Measurements from ENCODE around the gene PIGL. TPM values are rescaled to one million over a fixed set of nuclear protein-coding genes. Genes with fewer than 3 reads are reported as not detected.
A peak's percentile ranks its signal among the peaks of the same experiment; 100 is the strongest.
"Not testable (repeated sequence)": the region's sequence is repeated elsewhere in the genome, so short reads cannot be mapped to it uniquely, and the experiment has no call there.

PIGL gene
- total RNA-seq, 1 experiment from 2014 or later: 9.9 TPM

- no peak for DNase-seq (ENCODE audit: low read depth, low spot score)
- in situ Hi-C loops (cut with HindIII; ENCODE audit: low pct_unique_long_range_greater_than_20kb, low sequenced_read_pairs): no loop called here
Measured at GRCh38 chr17:16293931-16294330, 76.9 kb downstream of the PIGL start.

- no peak for DNase-seq (ENCODE audit: low read depth, low spot score)
- in situ Hi-C loops (cut with HindIII; ENCODE audit: low pct_unique_long_range_greater_than_20kb, low sequenced_read_pairs): no loop called here
Measured at GRCh38 chr17:16294560-16294959, 77.5 kb downstream of the PIGL start.

- in situ Hi-C loops (cut with HindIII; ENCODE audit: low pct_unique_long_range_greater_than_20kb, low sequenced_read_pairs); DNase-seq (ENCODE audit: low read depth, low spot score): not testable (repeated sequence)
Measured at GRCh38 chr17:16296072-16296471, 79.1 kb downstream of the PIGL start.

DNA sequence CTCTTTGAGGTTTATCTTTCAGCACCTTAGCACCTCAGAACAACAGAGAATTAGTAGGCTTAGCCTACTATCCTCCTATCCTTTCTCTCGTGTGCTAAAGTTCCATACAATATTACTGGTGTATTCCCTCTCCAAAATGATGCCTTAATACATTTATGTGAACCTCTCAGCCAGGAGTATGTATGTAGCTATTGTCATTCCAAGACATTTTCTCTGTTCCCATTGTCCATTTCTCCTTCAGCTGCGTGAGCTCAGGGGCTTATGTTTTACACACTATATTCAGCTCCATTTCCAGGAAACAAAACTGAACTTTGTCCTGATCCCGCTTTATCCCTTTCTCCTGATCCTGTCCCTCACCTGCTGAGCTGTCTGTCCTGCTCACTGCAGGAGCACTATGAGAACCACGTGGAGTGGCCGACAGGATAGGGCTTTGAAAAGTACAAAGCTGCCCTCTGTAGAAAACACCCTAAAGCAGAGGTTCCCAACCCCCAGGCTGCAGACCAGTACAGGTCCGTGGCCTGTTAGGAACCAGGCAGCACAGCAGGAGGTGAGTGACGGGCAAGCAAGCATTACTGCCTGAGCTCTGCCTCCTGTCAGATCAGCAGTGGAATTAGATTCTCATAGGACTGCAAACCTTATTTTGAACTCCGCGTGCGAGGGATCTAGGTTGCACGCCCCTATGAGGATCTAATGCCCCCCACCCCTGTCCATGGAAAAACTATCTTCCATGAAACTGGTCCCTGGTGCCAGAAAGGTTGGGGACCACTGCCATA lies 80.5 kb downstream of the PIGL start:
- DNase-seq (ENCODE audit: low read depth, low spot score): peak; percentile 50
- in situ Hi-C loops (cut with HindIII; ENCODE audit: low pct_unique_long_range_greater_than_20kb, low sequenced_read_pairs): no loop called here

DNA sequence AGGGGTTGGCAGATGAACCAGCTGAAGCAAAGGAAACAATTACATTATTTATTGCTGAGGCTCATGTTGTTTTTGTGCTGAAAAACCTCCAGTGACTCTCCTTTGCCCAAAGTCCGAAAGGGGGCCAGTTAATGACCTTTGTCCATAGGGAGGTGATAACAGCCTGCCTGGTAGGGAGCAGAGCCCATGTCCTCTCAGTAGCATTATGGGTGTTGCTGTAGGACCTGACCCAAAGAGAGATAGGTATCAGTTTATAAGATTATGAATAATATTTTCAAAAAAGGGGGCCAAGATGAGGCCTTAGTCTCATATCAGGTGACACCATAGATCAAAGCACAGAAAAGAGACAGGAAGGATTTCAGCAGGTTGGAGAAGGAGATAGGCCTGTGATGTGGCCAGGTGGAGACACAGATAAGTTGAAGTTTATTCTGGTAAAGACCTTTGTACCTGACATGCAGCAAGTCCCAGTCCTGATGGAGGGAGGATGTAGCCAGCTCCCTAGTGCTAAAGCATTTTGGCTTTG lies 81.2 kb downstream of the PIGL start:
- DNase-seq (ENCODE audit: low read depth, low spot score): no peak
- in situ Hi-C loops (cut with HindIII; ENCODE audit: low pct_unique_long_range_greater_than_20kb, low sequenced_read_pairs): no loop called here

DNA sequence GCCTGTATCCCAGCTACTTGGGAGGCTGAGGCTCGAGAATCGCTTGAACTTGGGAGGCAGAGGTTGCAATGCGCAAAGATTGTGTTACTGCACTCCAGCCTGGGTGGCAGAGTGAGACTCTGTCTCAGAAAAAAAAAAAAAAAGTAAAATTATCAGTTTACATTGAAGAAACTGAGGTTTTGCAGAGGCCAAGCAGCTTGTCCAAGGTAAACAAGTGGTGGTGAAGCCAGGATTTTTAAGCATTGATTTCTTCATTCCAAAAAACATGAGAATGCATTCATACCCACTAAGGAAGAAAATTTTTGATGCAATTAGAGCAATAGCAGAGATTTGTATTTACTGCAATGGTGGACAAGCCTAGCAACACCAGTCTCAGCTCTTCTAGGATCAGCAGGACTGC lies 83.5 kb downstream of the PIGL start:
- in situ Hi-C loops (cut with HindIII; ENCODE audit: low pct_unique_long_range_greater_than_20kb, low sequenced_read_pairs): no loop called here

DNA sequence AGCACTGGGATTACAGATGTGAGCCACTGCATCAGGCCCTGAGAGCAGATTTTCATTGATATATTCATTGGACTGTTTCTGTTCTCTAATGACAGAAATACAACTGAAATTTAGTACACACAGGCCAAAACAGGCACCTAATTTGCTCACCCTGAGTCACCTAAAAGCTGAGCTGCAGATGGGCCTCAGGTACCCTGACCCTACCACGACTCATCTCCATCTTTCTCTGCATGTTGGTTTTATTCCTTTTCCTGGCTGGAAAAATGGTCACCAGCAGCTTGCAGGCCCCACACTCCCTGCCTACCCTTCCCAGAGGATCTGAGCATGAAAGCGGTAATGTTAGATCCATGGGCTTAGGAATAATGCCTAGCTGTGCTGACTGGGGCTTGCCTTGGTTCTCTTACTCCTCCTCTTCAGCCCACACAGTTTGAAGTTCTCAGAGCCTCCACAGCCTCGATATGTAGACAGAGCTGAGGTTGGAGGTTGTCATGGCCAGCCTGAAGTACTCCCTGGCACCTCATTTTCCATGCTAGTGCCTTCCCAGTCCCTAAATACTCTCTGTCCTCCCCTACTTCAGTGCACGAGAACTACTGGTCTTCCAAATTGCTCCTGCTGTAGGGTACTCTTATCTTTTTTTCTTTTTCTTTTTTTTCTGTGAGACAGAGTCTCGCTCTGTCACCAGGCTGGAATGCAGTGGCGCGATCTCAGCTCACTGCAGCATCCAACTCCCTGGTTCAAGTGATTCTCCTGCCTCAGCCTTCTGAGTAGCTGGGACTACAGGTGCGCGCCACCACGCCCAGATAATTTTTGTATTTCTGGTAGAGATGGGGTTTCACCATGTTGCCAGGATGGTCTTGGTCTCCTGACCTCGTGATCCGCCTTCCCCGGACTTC lies 85.2 kb downstream of the PIGL start:
- in situ Hi-C loops (cut with HindIII; ENCODE audit: low pct_unique_long_range_greater_than_20kb, low sequenced_read_pairs): no loop called here
- DNase-seq (ENCODE audit: low read depth, low spot score): no peak

More for the DNA sequence above, 83.5 kb downstream of the PIGL start:
- DNase-seq (ENCODE audit: low read depth, low spot score): no peak

DNA sequence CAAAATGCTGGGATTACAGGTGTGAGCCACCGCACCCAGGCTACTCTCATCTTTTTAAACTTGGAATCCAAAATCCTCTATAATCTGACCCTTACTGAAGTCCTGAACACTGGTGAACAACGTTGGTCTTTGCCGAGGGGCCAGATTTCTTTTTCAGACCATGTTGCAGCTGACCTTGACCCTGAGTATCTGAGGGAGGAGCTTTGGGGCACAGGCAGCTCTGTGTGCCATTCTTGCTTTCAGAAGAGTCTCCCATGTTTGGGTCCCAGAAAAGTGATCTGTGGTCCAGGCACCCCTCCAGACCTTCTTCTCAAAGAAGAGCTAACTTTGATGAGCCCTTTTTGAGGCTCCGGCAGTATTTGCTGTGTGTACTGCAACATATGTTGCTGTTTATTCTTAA lies 85.8 kb downstream of the PIGL start:
- in situ Hi-C loops (cut with HindIII; ENCODE audit: low pct_unique_long_range_greater_than_20kb, low sequenced_read_pairs): no loop called here
- no peak for DNase-seq (ENCODE audit: low read depth, low spot score)

DNA sequence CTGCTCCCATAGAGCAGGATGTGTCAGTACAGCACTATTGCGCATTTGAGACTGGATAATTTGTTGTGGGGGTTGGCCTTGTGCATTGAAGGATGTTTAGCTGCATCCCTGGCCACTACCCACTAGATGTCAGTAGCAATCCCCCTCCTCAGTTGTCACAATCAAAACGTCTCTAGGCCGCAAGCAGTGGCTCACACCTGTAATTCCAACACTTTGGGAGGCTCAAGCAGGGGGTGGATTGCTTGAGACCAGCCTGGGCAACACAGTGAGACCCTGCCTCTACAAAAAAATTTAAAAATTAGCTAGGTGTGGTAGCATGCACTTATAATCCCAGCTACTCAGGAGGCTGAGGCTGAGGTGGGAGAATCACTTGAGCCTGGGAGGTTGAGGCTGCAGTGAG lies 87.8 kb downstream of the PIGL start:
- DNase-seq (ENCODE audit: low read depth, low spot score): peak; percentile 68
- in situ Hi-C loops (cut with HindIII; ENCODE audit: low pct_unique_long_range_greater_than_20kb, low sequenced_read_pairs): no loop called here

DNA sequence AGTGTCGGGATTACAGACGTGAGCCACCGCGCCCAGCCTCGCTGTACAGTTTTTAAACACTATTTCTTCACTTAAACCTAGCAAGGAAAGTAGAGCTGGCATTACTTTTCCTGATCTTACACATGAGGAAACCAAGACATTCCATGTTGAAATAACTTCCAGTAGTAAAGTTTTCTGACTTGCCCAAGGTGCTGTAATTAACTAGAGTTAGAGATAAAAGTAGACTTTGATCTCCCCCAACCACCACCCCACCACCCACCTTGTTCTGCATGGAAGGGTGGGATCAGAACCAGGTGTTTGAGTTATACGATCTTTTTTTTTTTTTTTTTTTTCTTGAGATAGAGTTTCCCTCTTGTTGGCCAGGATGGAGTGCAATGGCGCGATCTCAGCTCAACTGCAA lies 89.2 kb downstream of the PIGL start:
- in situ Hi-C loops (cut with HindIII; ENCODE audit: low pct_unique_long_range_greater_than_20kb, low sequenced_read_pairs): no loop called here
- DNase-seq (ENCODE audit: low read depth, low spot score): no peak

DNA sequence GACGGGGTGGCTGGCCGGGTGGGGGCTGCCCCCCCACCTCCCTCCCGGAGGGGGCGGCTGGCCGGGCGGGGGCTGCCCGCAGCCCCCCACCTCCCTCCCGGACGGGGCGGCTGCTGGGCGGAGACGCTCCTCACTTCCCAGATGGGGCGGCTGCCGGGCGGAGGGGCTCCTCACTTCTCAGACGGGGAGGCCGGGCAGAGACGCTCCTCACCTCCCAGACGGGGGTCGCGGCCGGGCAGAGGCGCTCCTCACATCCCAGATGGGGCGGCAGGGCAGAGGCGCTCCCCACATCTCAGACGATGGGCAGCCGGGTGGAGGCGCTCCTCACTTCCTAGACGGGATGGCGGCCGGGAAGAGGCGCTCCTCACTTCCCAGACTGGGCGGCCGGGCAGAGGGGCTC lies 95.1 kb downstream of the PIGL start:
- in situ Hi-C loops (cut with HindIII; ENCODE audit: low pct_unique_long_range_greater_than_20kb, low sequenced_read_pairs); DNase-seq (ENCODE audit: low read depth, low spot score): not testable (repeated sequence)

GRCh38 chr17:16313139-16314090 lies 96.4 kb downstream of the PIGL start:
- in situ Hi-C loops (cut with HindIII; ENCODE audit: low pct_unique_long_range_greater_than_20kb, low sequenced_read_pairs): no loop called here
- no peak for DNase-seq (ENCODE audit: low read depth, low spot score)

- in situ Hi-C loops (cut with HindIII; ENCODE audit: low pct_unique_long_range_greater_than_20kb, low sequenced_read_pairs): no loop called here
- DNase-seq (ENCODE audit: low read depth, low spot score): no peak
Measured at GRCh38 chr17:16314189-16314588, 97.2 kb downstream of the PIGL start.

DNA sequence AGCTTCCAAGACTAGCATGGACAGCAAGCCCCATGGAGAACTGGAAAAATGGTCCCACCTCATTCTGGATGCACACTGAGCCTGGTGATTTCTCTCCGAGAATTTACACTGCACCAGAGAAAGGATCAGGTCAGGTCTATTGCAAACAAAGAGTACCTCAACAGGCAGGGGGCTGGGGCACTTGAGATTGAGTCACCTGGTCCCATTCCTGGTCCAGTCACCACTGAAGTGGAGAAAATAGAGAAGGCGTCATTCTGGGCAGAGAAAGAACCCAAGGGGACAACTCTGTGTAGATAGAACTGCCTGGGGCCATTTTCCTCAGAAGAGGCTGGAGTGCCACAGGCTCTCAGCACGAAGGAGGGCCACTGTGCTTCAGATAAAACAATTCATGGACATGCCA lies 97.8 kb downstream of the PIGL start:
- in situ Hi-C loops (cut with HindIII; ENCODE audit: low pct_unique_long_range_greater_than_20kb, low sequenced_read_pairs): no loop called here

DNA sequence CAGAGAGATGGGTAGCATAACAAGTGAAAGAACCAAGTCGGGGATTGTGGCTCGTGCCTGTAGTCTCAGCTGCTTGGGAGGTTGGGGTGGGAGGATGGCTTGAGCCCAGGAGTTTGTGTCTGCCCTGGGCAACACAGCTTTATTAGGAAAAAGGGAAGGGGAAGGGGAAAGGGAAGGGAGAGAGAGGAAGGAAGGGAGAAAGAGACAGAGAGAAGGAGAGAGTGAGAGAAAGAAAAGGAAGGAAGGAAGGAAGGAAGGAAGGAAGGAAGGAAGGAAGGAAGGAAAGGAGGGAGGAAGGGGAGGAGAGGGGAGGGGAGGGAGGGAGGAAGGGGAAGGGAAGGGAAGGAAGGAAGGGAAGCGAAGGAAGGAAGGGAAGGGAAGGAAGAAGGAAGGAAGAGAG lies 103.0 kb downstream of the PIGL start:
- in situ Hi-C loops (cut with HindIII; ENCODE audit: low pct_unique_long_range_greater_than_20kb, low sequenced_read_pairs): no loop called here

More for the DNA sequence above, 97.8 kb downstream of the PIGL start:
- DNase-seq (ENCODE audit: low read depth, low spot score): no peak

DNA sequence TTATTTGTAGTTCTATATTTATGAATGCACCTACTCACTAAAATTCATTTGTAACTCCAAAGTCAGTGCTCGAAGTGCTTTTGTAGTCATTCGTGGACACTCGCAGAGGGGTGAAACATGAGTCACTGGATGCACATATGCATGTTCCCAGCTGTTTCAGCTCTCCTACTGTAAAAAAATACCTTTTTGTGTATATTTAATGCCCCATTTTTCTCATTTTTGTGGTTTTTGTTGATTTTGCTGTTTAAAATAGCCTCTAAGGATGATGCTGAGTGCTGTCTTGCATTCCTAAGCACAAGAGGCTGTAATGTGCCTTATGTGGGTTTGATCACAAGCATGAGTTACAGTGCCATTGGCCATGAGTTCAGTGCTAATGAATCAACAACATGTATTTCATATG lies 105.6 kb downstream of the PIGL start:
- in situ Hi-C loops (cut with HindIII; ENCODE audit: low pct_unique_long_range_greater_than_20kb, low sequenced_read_pairs): no loop called here
- DNase-seq (ENCODE audit: low read depth, low spot score): no peak

More for the DNA sequence above, 103.0 kb downstream of the PIGL start:
- DNase-seq (ENCODE audit: low read depth, low spot score): no peak

GRCh38 chr17:16325964-16326363 lies 109.0 kb downstream of the PIGL start:
- no peak for DNase-seq (ENCODE audit: low read depth, low spot score)
- in situ Hi-C loops (cut with HindIII; ENCODE audit: low pct_unique_long_range_greater_than_20kb, low sequenced_read_pairs): no loop called here
